Stimulated activated naive CD8-positive, alpha-beta T cell treated with anti-CD3 and anti-CD28 coated beads, Interleukin-15, Interleukin-2, amounts not matched to agents 100 ng/mL and 50 ng/mL, for 24 hours (primary cell): ENCODE data around the gene LSS.
A peak's percentile ranks its signal among the peaks of the same experiment; 100 is the strongest.
"Not testable (repeated sequence)": the region's sequence is repeated elsewhere in the genome, so short reads cannot be mapped to it uniquely, and the experiment has no call there.

ENCODE experiments used
- H3K27ac Mint-ChIP-seq: one replicate; pipeline ENCODE4 v1.8.0; 2021; ENCODE audit warnings: mild to moderate bottlenecking, mixed read lengths
- H3K27me3 Mint-ChIP-seq: one replicate; pipeline ENCODE4 v1.8.0; 2021; ENCODE audit warnings: mixed read lengths
- H3K36me3 Mint-ChIP-seq: one replicate; pipeline ENCODE4 v1.8.0; 2021; ENCODE audit warnings: low read depth, mixed read lengths
- H3K4me1 Mint-ChIP-seq: one replicate; pipeline ENCODE4 v1.8.0; 2021; ENCODE audit warnings: low read depth, mixed read lengths
- H3K4me3 Mint-ChIP-seq: one replicate; pipeline ENCODE4 v1.8.0; 2021; ENCODE audit warnings: mild to moderate bottlenecking, mixed read lengths
- H3K9me3 Mint-ChIP-seq: one replicate; pipeline ENCODE4 v1.8.0; 2021; ENCODE audit warnings: mixed read lengths

LSS gene

GRCh38 chr21:46145840-46146691 is 82.5 kb downstream of the LSS start:
- Mint-ChIP-seq H3K27ac (no peak overlapping the region), H3K9me3 (no peaks in the 10 kb centered on the region), H3K4me1 (peaks cover 15% of the 10 kb centered on the region), H3K36me3 (no peaks in the 10 kb centered on the region), H3K27me3 (no peaks in the 10 kb centered on the region), H3K4me3 (no peak overlapping the region)

GRCh38 chr21:46145159-46145839 is 83.3 kb downstream of the LSS start:
- peaks cover 15% of the 10 kb centered on the region for H3K4me1 Mint-ChIP-seq
- peaks cover 2% of the 10 kb centered on the region for H3K27me3 Mint-ChIP-seq
- no peaks in the 10 kb centered on the region for H3K36me3 Mint-ChIP-seq
- no peaks in the 10 kb centered on the region for H3K9me3 Mint-ChIP-seq
- H3K27ac Mint-ChIP-seq: no peak overlapping the region
- H3K4me3 Mint-ChIP-seq: no peak overlapping the region

GRCh38 chr21:46144464-46145070 is 84.0 kb downstream of the LSS start:
- no peaks in the 10 kb centered on the region for H3K36me3 Mint-ChIP-seq
- H3K27me3 Mint-ChIP-seq: peaks cover 3% of the 10 kb centered on the region
- H3K27ac Mint-ChIP-seq: peak overlapping the region; percentile 76
- no peaks in the 10 kb centered on the region for H3K9me3 Mint-ChIP-seq
- peaks cover 15% of the 10 kb centered on the region for H3K4me1 Mint-ChIP-seq
- H3K4me3 Mint-ChIP-seq: no peak overlapping the region

GRCh38 chr21:46142582-46143473 is 85.7 kb downstream of the LSS start:
- peaks cover 3% of the 10 kb centered on the region for H3K27me3 Mint-ChIP-seq
- no peak overlapping the region for H3K4me3 Mint-ChIP-seq
- no peaks in the 10 kb centered on the region for H3K9me3 Mint-ChIP-seq
- H3K4me1 Mint-ChIP-seq: peaks cover 15% of the 10 kb centered on the region
- H3K36me3 Mint-ChIP-seq: no peaks in the 10 kb centered on the region
- H3K27ac Mint-ChIP-seq: peak overlapping the region; percentile 5

- Mint-ChIP-seq H3K36me3 (no peaks in the 10 kb centered on the region), H3K9me3 (no peaks in the 10 kb centered on the region), H3K4me1 (peaks cover 15% of the 10 kb centered on the region), H3K27me3 (peaks cover 3% of the 10 kb centered on the region), H3K4me3 (no peak overlapping the region), H3K27ac (peak overlapping the region; percentile 5)
These were observed 86.6 kb downstream of the LSS start for GRCh38 chr21:46141767-46142581.

- not testable (repeated sequence) for H3K36me3 Mint-ChIP-seq, H3K27me3 Mint-ChIP-seq, H3K9me3 Mint-ChIP-seq, H3K27ac Mint-ChIP-seq, H3K4me3 Mint-ChIP-seq
- H3K4me1 Mint-ChIP-seq: peaks cover 15% of the 10 kb centered on the region
These were observed 88.1 kb downstream of the LSS start for GRCh38 chr21:46140352-46141003.

- H3K4me1 Mint-ChIP-seq: peaks cover 12% of the 10 kb centered on the region
These were observed 88.9 kb downstream of the LSS start for GRCh38 chr21:46139686-46140085.

GRCh38 chr21:46138383-46138970 is 90.1 kb downstream of the LSS start:
- no peaks in the 10 kb centered on the region for H3K9me3 Mint-ChIP-seq
- H3K27me3 Mint-ChIP-seq: peaks cover 6% of the 10 kb centered on the region
- H3K27ac Mint-ChIP-seq: no peak overlapping the region
- H3K4me3 Mint-ChIP-seq: no peak overlapping the region
- peaks cover 5% of the 10 kb centered on the region for H3K4me1 Mint-ChIP-seq
- H3K36me3 Mint-ChIP-seq: no peaks in the 10 kb centered on the region

More at GRCh38 chr21:46139686-46140085, 88.9 kb downstream of the LSS start:
- Mint-ChIP-seq H3K27me3 (peaks cover 6% of the 10 kb centered on the region), H3K27ac (no peak overlapping the region), H3K36me3 (no peaks in the 10 kb centered on the region), H3K9me3 (no peaks in the 10 kb centered on the region), H3K4me3 (no peak overlapping the region)
